NCI-H510A treated with DMSO at 0.1 percent for 48 hours (cell line): ENCODE results near the gene HLA-DOA.

Experiments
- DNase-seq: peaks from one replicate; lab custom pipeline; 2025; lab: John Stamatoyannopoulos, UW

HLA-DOA gene

DNA sequence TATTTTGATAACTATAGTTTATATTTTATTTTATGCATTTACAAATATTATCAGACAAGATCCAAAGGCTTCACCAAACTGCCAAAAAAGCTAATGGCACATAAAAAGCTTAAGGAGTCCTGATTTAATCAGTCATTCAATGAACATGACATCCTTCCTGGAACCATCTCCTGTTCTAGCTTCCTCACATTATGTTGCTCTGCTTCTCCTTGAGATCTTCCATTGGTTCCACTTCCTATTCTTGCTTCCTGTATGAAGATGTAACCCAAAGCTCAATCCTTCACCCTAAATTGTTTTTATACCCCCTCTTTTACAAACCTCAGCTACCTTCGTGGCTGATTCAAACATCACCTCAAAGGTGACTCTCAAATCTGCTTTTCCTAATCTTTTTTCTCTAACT, 45.5 kb downstream of the HLA-DOA start:
- DNase-seq = no peak

DNA sequence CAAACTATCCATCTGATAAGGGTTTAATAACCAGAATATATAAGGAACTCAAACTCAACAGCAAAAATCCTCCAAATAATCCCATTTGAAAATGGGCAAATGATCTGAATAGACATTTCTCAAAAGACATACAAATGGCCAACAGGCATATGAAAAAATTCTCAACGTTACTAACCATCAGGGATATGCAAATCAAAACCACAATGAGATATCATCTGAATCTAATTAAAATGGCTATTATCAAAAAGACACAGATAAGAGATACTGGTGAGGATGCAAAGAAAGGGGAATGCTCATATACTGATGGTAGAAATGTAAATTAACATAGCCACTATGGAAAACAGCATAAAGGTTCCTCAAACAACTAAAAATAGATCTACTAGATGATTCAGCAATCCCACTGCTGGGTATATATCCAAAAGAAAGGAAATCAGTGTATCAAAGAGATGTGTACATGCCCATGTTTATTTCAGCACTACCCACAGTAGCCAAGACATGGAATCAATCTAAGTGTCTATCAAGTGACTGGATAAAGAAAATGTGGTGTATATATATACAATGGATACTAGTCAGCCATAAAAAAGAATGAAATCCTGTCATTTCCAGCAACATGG, 47.1 kb downstream of the HLA-DOA start:
- DNase-seq = no peak

DNA sequence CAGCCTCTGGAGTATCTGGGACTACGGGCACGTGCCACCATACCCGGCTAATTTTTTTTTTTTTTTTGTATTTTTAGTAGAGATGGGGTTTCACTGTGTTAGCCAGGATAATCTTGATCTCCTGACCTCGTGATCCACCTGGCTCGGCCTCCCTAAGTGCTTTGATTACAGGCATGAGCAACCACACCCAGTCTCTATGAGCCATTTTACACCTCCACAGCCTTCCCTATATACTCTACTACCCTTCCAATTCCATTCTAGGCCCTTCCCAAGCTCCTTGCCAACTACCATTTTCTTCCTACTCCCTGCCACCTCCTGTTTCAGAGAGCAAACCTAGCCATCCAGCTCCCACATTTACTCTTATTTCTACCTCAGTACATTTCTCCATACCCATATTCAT, 48.8 kb downstream of the HLA-DOA start:
- no peak for DNase-seq

DNA sequence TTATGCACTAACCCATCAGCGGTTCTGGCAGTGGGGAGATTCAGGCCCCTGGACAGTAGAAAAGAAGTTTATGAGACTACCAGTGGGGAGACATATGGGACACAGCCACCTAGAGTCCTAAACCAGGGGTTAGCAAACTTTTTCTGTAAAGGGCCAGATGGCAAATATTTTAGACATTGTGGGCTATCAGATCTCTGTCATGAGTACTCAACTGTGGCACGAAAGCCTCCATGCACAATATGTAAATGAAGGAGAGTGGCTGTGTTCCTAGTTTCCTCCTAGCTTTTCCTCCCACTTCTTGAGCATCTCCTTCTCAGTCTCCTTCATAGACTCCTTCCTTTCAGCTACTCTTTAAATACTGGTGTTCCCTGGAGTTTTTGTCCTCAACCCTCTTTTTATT, 53.2 kb downstream of the HLA-DOA start:
- no peak for DNase-seq

DNA sequence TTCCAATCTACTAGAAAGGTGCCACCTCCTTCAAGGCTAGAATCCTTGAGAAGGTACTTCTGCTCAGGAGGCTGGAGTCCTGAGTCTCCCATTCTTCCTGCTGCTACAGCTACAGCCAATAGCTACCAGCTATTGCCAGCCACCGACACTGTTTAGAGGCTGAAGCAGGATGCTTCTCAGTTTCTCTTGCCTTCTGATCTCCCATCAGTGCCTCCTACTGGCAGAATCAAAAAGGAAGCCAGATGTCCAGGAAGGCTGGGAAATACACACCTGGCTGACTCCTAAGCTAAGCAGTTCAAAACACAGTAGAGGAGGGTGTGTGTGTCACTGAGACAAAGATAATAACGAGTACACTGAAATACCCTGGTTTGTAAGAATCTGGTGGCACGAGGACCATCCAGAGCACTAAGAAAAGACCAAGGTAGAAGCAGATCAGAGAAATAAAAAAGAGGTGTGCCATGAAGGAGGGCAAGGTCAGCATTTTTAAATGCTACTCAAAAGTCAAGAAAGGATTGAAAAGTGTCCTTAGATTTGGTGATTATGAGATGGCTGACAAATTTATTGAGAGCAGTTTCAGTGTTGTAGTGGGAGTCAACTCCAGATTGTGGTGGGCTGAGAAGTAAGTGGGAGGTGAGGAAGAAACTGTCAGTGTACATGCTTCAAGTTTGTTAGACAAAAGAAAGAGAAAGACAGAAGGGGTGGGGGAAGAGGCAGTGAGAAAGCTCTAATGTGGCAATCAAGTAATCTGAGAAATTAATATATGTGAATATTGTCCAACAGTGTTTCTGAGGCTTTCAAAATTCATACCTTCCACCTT, 54.2 kb downstream of the HLA-DOA start:
- no peak for DNase-seq

DNA sequence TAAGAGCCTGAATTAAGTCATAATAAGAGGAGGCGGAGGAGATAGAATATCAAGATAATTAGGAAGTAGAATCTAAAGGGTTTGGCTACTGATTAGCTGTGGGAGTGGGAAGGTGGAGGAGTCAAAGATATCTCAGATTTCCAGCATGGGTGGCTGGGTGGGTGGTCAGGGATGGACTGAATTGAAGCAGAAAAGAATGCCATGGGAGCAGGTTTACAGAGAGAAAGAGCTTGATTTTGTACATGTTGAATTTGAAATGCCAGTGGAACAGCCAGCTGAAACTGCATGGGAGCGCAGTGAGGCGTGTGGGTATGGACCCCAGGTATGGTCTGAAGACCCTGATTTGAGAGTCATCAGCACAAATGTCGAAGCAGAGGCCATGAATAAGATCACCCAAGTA, 55.1 kb downstream of the HLA-DOA start:
- DNase-seq = no peak
